ENCODE data around the gene MRAS.

GRCh38 chr3:138374573-138375134, 26.3 kb downstream of the MRAS start:
- TF ChIP-seq CTCF (conservative IDR thresholded peaks at IDR 0.05; ENCODE audit: low read depth, low read length): no peak
- TF ChIP-seq POLR2A (IDR thresholded peaks at IDR 0.05; ENCODE audit: low read depth, low read length): no peak
